ENCODE data around the gene CDK5R1. TPM values are rescaled to one million over a fixed set of nuclear protein-coding genes. Genes with fewer than 3 reads are reported as not detected.

The CDK5R1 gene
- polyA plus RNA-seq, 1 donor from 2014 or later = 3.8 TPM

- Mint-ChIP-seq H3K4me1 (peaks cover 39 to 44% (median 43%) of the 10 kb centered on the region in 3 donors), H3K27me3 (no peaks in the 10 kb centered on the region), H3K36me3 (peaks cover 3% of the 10 kb centered on the region), H3K9me3 (no peaks in the 10 kb centered on the region), H3K4me3 (peak overlapping the region in 3 of 4 donors; percentile 37 to 57 (median 37)), H3K27ac (peak overlapping the region in 1 of 3 donors; percentile 18)
These were observed 7.3 kb downstream of the CDK5R1 start for GRCh38 chr17:32493976-32494513.

- peak overlapping the region in 1 of 4 donors; percentile 65 for H3K4me3 Mint-ChIP-seq
- no peak overlapping the region for H3K27ac Mint-ChIP-seq
- peaks cover 32 to 37% (median 36%) of the 10 kb centered on the region in 3 donors for H3K4me1 Mint-ChIP-seq
- no peaks in the 10 kb centered on the region for H3K9me3 Mint-ChIP-seq
- no peaks in the 10 kb centered on the region for H3K27me3 Mint-ChIP-seq
- peaks cover 3% of the 10 kb centered on the region for H3K36me3 Mint-ChIP-seq
These were observed 8.0 kb downstream of the CDK5R1 start for GRCh38 chr17:32494621-32495358.

- Mint-ChIP-seq H3K27me3 (no peaks in the 10 kb centered on the region), H3K4me1 (peaks cover 26 to 31% (median 29%) of the 10 kb centered on the region in 3 donors), H3K9me3 (no peaks in the 10 kb centered on the region), H3K36me3 (peaks cover 3% of the 10 kb centered on the region), H3K27ac (peak overlapping the region in 1 of 3 donors; percentile 46), H3K4me3 (peak overlapping the region in 2 of 4 donors; percentile 17 to 65)
These were observed 8.8 kb downstream of the CDK5R1 start for GRCh38 chr17:32495359-32496231.

GRCh38 chr17:32496395-32497073 lies 9.7 kb downstream of the CDK5R1 start:
- H3K4me1 Mint-ChIP-seq = peaks cover 20 to 22% (median 21%) of the 10 kb centered on the region in 3 donors
- H3K36me3 Mint-ChIP-seq = peaks cover 3% of the 10 kb centered on the region
- no peaks in the 10 kb centered on the region for H3K9me3 Mint-ChIP-seq
- peak overlapping the region in 1 of 3 donors; percentile 48 for H3K27ac Mint-ChIP-seq
- H3K27me3 Mint-ChIP-seq = no peaks in the 10 kb centered on the region
- peak overlapping the region in 1 of 4 donors; percentile 55 for H3K4me3 Mint-ChIP-seq

- Mint-ChIP-seq H3K4me1 (peaks cover 17 to 19% (median 19%) of the 10 kb centered on the region in 3 donors), H3K27me3 (no peaks in the 10 kb centered on the region), H3K27ac (no peak overlapping the region), H3K4me3 (peak overlapping the region in 1 of 4 donors; percentile 5), H3K9me3 (no peaks in the 10 kb centered on the region), H3K36me3 (peaks cover 3% of the 10 kb centered on the region)
These were observed 10.8 kb downstream of the CDK5R1 start for GRCh38 chr17:32497431-32498205.

- H3K4me1 Mint-ChIP-seq = peaks cover 15 to 17% (median 17%) of the 10 kb centered on the region in 3 donors
- peak overlapping the region in 1 of 3 donors; percentile 53 for H3K27ac Mint-ChIP-seq
- H3K4me3 Mint-ChIP-seq = no peak overlapping the region
- no peaks in the 10 kb centered on the region for H3K27me3 Mint-ChIP-seq
- no peaks in the 10 kb centered on the region for H3K9me3 Mint-ChIP-seq
- peaks cover 3% of the 10 kb centered on the region for H3K36me3 Mint-ChIP-seq
These were observed 11.6 kb downstream of the CDK5R1 start for GRCh38 chr17:32498391-32498790.

- H3K9me3 Mint-ChIP-seq = no peaks in the 10 kb centered on the region
- H3K36me3 Mint-ChIP-seq = peaks cover 1% of the 10 kb centered on the region
- H3K4me1 Mint-ChIP-seq = peaks cover 32 to 39% (median 34%) of the 10 kb centered on the region in 3 donors
- H3K4me3 Mint-ChIP-seq = peak overlapping the region in 1 of 4 donors; percentile 41
- peak overlapping the region; percentile 33 to 94 (median 34) for H3K27ac Mint-ChIP-seq
- no peaks in the 10 kb centered on the region for H3K27me3 Mint-ChIP-seq
These were observed 15.2 kb downstream of the CDK5R1 start for GRCh38 chr17:32502013-32502412.

- peak overlapping the region in 2 of 4 donors; percentile 41 to 90 for H3K4me3 Mint-ChIP-seq
- no peaks in the 10 kb centered on the region for H3K27me3 Mint-ChIP-seq
- peaks cover 32 to 39% (median 34%) of the 10 kb centered on the region in 3 donors for H3K4me1 Mint-ChIP-seq
- H3K36me3 Mint-ChIP-seq = peaks cover 1% of the 10 kb centered on the region
- H3K27ac Mint-ChIP-seq = peak overlapping the region; percentile 85 to 98 (median 94)
- no peaks in the 10 kb centered on the region for H3K9me3 Mint-ChIP-seq
These were observed 15.9 kb downstream of the CDK5R1 start for GRCh38 chr17:32502710-32503109.

GRCh38 chr17:32503251-32504165 lies 16.7 kb downstream of the CDK5R1 start:
- H3K4me1 Mint-ChIP-seq = peaks cover 31 to 39% (median 34%) of the 10 kb centered on the region in 3 donors
- H3K4me3 Mint-ChIP-seq = peak overlapping the region; percentile 46 to 90 (median 68)
- no peaks in the 10 kb centered on the region for H3K9me3 Mint-ChIP-seq
- H3K27ac Mint-ChIP-seq = peak overlapping the region; percentile 85 to 98 (median 94)
- H3K36me3 Mint-ChIP-seq = peaks cover 1% of the 10 kb centered on the region
- no peaks in the 10 kb centered on the region for H3K27me3 Mint-ChIP-seq

- Mint-ChIP-seq H3K36me3 (peaks cover 1% of the 10 kb centered on the region), H3K9me3 (no peaks in the 10 kb centered on the region), H3K4me3 (peak overlapping the region; percentile 46 to 90 (median 68)), H3K4me1 (peaks cover 34 to 43% (median 38%) of the 10 kb centered on the region in 3 donors), H3K27me3 (no peaks in the 10 kb centered on the region), H3K27ac (peak overlapping the region; percentile 85 to 98 (median 94))
These were observed 17.6 kb downstream of the CDK5R1 start for GRCh38 chr17:32504166-32504990.

- Mint-ChIP-seq H3K27me3 (no peaks in the 10 kb centered on the region), H3K4me3 (no peak overlapping the region), H3K9me3 (no peaks in the 10 kb centered on the region), H3K4me1 (peaks cover 29 to 33% (median 32%) of the 10 kb centered on the region in 3 donors), H3K36me3 (peaks cover 3% of the 10 kb centered on the region), H3K27ac (peak overlapping the region in 1 of 3 donors; percentile 75)
These were observed 22.1 kb downstream of the CDK5R1 start for GRCh38 chr17:32508926-32509325.

GRCh38 chr17:32510466-32510865 lies 23.7 kb downstream of the CDK5R1 start:
- Mint-ChIP-seq H3K4me1 (peaks cover 23 to 24% (median 23%) of the 10 kb centered on the region in 3 donors), H3K27ac (no peak overlapping the region), H3K4me3 (no peak overlapping the region)

More at GRCh38 chr17:32510466-32510865, 23.7 kb downstream of the CDK5R1 start:
- Mint-ChIP-seq H3K9me3 (no peaks in the 10 kb centered on the region), H3K27me3 (no peaks in the 10 kb centered on the region), H3K36me3 (peaks cover 5% of the 10 kb centered on the region)

Measured in IgD-negative memory B cell (primary cell).